ENCODE measurements around the gene OSER1.

DNA sequence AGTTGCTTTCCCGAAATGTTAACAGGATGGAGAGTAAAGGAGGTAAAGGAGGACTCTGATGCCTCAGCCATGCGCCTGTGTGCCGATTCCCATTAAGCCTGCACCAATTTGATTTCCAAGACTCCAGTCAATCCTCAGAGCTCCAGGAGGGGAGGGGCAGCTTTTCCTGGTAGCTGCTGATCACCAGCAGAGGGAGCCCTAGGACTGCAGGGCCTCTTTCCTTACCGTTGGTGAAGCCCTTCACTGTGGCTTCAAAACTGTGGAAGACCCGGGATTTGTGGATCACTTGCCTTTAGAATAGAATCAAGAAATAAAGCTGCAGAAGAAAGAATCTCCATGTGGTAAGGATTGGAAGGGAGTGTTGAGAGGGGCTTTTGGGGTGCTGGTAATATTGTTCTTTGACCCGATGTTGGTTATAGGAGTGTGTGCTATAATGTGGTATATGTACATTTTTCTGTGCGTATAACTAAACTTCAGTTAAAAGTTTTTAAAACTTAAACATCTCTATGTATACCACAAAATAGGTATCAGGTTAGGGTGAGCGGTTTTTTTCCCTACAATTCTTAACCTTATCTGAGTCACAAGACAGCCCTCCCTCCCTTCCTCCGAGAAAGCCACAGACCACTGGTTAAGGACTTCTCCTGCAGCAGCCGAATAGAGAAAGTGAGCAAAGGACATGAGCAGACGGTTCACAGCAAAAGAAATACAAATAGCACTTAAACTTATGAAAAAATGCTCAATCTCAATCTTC is 6.9 kb upstream of the OSER1 start:
- TF ChIP-seq, protein P1, sequence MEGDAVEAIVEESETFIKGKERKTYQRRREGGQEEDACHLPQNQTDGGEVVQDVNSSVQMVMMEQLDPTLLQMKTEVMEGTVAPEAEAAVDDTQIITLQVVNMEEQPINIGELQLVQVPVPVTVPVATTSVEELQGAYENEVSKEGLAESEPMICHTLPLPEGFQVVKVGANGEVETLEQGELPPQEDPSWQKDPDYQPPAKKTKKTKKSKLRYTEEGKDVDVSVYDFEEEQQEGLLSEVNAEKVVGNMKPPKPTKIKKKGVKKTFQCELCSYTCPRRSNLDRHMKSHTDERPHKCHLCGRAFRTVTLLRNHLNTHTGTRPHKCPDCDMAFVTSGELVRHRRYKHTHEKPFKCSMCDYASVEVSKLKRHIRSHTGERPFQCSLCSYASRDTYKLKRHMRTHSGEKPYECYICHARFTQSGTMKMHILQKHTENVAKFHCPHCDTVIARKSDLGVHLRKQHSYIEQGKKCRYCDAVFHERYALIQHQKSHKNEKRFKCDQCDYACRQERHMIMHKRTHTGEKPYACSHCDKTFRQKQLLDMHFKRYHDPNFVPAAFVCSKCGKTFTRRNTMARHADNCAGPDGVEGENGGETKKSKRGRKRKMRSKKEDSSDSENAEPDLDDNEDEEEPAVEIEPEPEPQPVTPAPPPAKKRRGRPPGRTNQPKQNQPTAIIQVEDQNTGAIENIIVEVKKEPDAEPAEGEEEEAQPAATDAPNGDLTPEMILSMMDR (conservative IDR thresholded peaks at IDR 0.05; ENCODE audit: low read length), result peak; percentile 100
- no peak for TF ChIP-seq EZH2phosphoT487 (IDR thresholded peaks at IDR 0.05; ENCODE audit: borderline replicate concordance)

Data from Loucy (cell line).